Hepatocyte (in vitro differentiated cells): ENCODE results near the gene CAMTA2. TPM values are rescaled to one million over a fixed set of nuclear protein-coding genes. Genes with fewer than 3 reads are reported as not detected.

Experiments
- DNase-seq: peaks from one replicate; pipeline ENCODE4 v3.0.0-alpha.2; 2016; ENCODE audit warnings: low spot score
- H2AFZ ChIP-seq: fragments of 200-600 bp; sonication (generic); 2 replicates; pipeline ENCODE4 v1.6.0; 2016; ENCODE audit warnings: antibody characterized with exemption, mild to moderate bottlenecking
- H3K27ac ChIP-seq: fragments of 200-600 bp; sonication (generic); 2 replicates; pipeline ENCODE4 v1.5.1; 2016; ENCODE audit warnings: mild to moderate bottlenecking
- H3K27me3 ChIP-seq: fragments of 200-600 bp; sonication (generic); 2 replicates; pipeline ENCODE4 v1.6.1; 2016
- H3K36me3 ChIP-seq: fragments of 200-600 bp; sonication (generic); replicated peaks from 2 replicates; pipeline ENCODE4 v1.5.1; 2016; ENCODE audit warnings: low read depth; ENCODE audit not compliant: insufficient read depth
- H3K4me1 ChIP-seq: fragments of 200-600 bp; sonication (generic); 2 replicates; pipeline ENCODE4 v1.5.1; 2016; ENCODE audit warnings: mild to moderate bottlenecking, moderate library complexity; ENCODE audit not compliant: insufficient read depth
- H3K4me2 ChIP-seq: fragments of 200-600 bp; sonication (generic); 2 replicates; pipeline ENCODE4 v1.6.0; 2016
- H3K4me3 ChIP-seq: fragments of 200-600 bp; sonication (generic); 2 replicates; pipeline ENCODE4 v1.5.1; 2016; ENCODE audit warnings: mild to moderate bottlenecking
- H3K79me2 ChIP-seq: fragments of 200-600 bp; sonication (generic); 2 replicates; pipeline ENCODE4 v1.6.0; 2017; ENCODE audit warnings: mild to moderate bottlenecking
- H3K9me2 ChIP-seq: fragments of 200-600 bp; sonication (generic); replicated peaks from 2 replicates; pipeline ENCODE4 v1.6.0; 2017; ENCODE audit warnings: mild to moderate bottlenecking; ENCODE audit not compliant: insufficient read depth
- H3K9me3 ChIP-seq: fragments of 200-600 bp; sonication (generic); 2 replicates; pipeline ENCODE4 v1.5.1; 2016; ENCODE audit warnings: low read depth, mild to moderate bottlenecking
- H4K20me1 ChIP-seq: fragments of 200-600 bp; sonication (generic); 2 replicates; pipeline ENCODE4 v1.6.0; 2016; ENCODE audit warnings: mild to moderate bottlenecking; ENCODE audit not compliant: insufficient read depth, poor library complexity, severe bottlenecking
- CTCF ChIP-seq: fragments of 200-600 bp; sonication (generic); IDR thresholded peaks from 2 replicates; pipeline ENCODE4 v1.5.1; 2016; ENCODE audit warnings: antibody characterized with exemption, mild to moderate bottlenecking; ENCODE audit not compliant: poor library complexity
- EZH2 ChIP-seq: fragments of 200-600 bp; sonication (generic); IDR thresholded peaks from 2 replicates; pipeline ENCODE4 v1.6.1; 2016; ENCODE audit warnings: antibody characterized with exemption, mild to moderate bottlenecking, borderline replicate concordance
- EZH2phosphoT487 ChIP-seq: fragments of 200-600 bp; sonication (generic); IDR thresholded peaks from one replicate; pipeline ENCODE4 v1.6.1; 2018; ENCODE audit warnings: antibody characterized with exemption, mild to moderate bottlenecking, low read depth, moderate library complexity; ENCODE audit not compliant: unreplicated experiment, severe bottlenecking
- WGBS: methylation state at CpG from one replicate; pipeline ENCODE4 v1.1.6; 2016; ENCODE audit warnings: low lambda C conversion rate; ENCODE audit errors: missing lambda C conversion rate; 5-methylcytosine and 5-hydroxymethylcytosine counted together
- polyA plus RNA-seq: library from polyadenylated mRNA; unstranded; fragments of >200 nt; fragmentation: Nextera tagmentation; extraction: Ambion mirVana; gene quantifications from 2 replicates; pipeline ENCODE4 v1.2.1, GENCODE V29; 2016
- total RNA-seq: library from RNA; depleted of rRNA; stranded (reverse); fragments of >200 nt; gene quantifications from 2 replicates; pipeline ENCODE4 v1.2.3, GENCODE V29; 2014

CAMTA2 gene
- total and polyA plus RNA-seq, 2 experiments from 2014 or later = 12.5 to 45.6 TPM

- no peak overlapping the region for H2AFZ ChIP-seq
- peaks cover 12% of the 10 kb centered on the region for H4K20me1 ChIP-seq
- no peaks in the 10 kb centered on the region for H3K36me3 ChIP-seq
- peaks cover 18% of the 10 kb centered on the region for H3K4me1 ChIP-seq
- TF ChIP-seq EZH2 = no peak
- no peak for TF ChIP-seq EZH2phosphoT487
- TF ChIP-seq CTCF = no peak
- no peaks in the 10 kb centered on the region for H3K9me3 ChIP-seq
- no peak for DNase-seq
- 69% methylated on average over 12 of the region's 12 CpGs for WGBS
- peak overlapping the region; percentile 87 for H3K27ac ChIP-seq
- H3K9me2 ChIP-seq = no peaks in the 10 kb centered on the region
- H3K79me2 ChIP-seq = peaks cover 28% of the 10 kb centered on the region
- no peaks in the 10 kb centered on the region for H3K27me3 ChIP-seq
- H3K4me3 ChIP-seq = peak overlapping the region; percentile 34
- peak overlapping the region; percentile 94 for H3K4me2 ChIP-seq
These were observed 12.1 kb upstream of the CAMTA2 start for GRCh38 chr17:4999430-5000093.

GRCh38 chr17:4998732-4999429, 11.4 kb upstream of the CAMTA2 start:
- 16% methylated on average over 13 of the region's 14 CpGs for WGBS

GRCh38 chr17:4998027-4998731, 10.7 kb upstream of the CAMTA2 start:
- H3K4me1 ChIP-seq = peaks cover 18% of the 10 kb centered on the region
- TF ChIP-seq EZH2 = no peak
- no peak for TF ChIP-seq EZH2phosphoT487
- no peak for TF ChIP-seq CTCF
- H3K9me3 ChIP-seq = no peaks in the 10 kb centered on the region
- peak overlapping the region; percentile 87 for H3K27ac ChIP-seq
- peaks cover 12% of the 10 kb centered on the region for H4K20me1 ChIP-seq
- peak overlapping the region; percentile 98 for H3K4me3 ChIP-seq
- 0% methylated on average over 15 of the region's 55 CpGs for WGBS
- H3K27me3 ChIP-seq = no peaks in the 10 kb centered on the region
- no peak for DNase-seq
- H3K4me2 ChIP-seq = peak overlapping the region; percentile 94
- H2AFZ ChIP-seq = peak overlapping the region; percentile 72
- no peaks in the 10 kb centered on the region for H3K36me3 ChIP-seq
- H3K9me2 ChIP-seq = no peaks in the 10 kb centered on the region
- H3K79me2 ChIP-seq = peaks cover 28% of the 10 kb centered on the region

More at GRCh38 chr17:4998732-4999429, 11.4 kb upstream of the CAMTA2 start:
- H3K79me2 ChIP-seq = peaks cover 28% of the 10 kb centered on the region
- peak overlapping the region; percentile 87 for H3K27ac ChIP-seq
- TF ChIP-seq EZH2 (no peak), EZH2phosphoT487 (no peak), CTCF (no peak)
- H3K4me2 ChIP-seq = peak overlapping the region; percentile 94
- no peak overlapping the region for H2AFZ ChIP-seq
- H3K4me3 ChIP-seq = peak overlapping the region; percentile 98
- no peaks in the 10 kb centered on the region for H3K9me3 ChIP-seq
- peaks cover 18% of the 10 kb centered on the region for H3K4me1 ChIP-seq
- H4K20me1 ChIP-seq = peaks cover 12% of the 10 kb centered on the region
- H3K9me2 ChIP-seq = no peaks in the 10 kb centered on the region
- DNase-seq = peak; percentile 80
- no peaks in the 10 kb centered on the region for H3K27me3 ChIP-seq
- H3K36me3 ChIP-seq = no peaks in the 10 kb centered on the region
